HG03521 (cell line): Measurements from ENCODE around the gene MYADML2.

ENCODE experiments used
- ATAC-seq: cut with Tn5 transposase; IDR thresholded peaks from one replicate; pipeline ENCODE4 v1.9.1; 2021; ENCODE audit warnings: mild to moderate bottlenecking, moderate library complexity; ENCODE audit not compliant: unreplicated experiment

Gene MYADML2

GRCh38 chr17:81926451-81927151 is 20.4 kb downstream of the MYADML2 start:
- ATAC-seq = peak; percentile 10

DNA sequence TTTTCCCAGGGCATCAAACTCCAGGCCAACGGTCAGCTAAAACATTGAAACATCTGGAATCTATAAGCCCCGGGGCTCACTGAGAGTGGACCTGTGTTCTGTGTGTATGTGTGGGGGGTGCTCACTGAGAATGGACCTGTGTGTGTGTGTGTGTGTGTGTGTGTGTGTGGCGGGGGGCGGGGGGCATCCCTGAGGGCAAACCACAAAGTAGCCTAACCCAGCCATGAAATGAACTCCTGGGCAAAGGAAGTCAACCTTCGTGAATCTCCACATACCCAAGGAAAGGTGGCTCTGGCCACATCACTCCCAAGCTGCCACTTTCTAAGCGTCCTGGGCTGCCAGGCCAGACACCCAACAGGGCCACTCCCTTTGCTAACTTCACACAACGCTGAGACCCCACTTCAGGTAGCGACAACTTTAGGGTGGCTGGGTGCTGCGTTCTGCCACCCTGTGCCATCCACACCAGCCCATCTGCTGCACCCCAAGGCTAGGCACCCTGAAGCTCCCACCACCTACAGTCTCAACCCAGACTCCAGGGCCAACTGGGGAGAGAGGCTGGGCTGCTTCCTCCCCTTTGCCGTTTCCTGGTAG is 21.1 kb downstream of the MYADML2 start:
- ATAC-seq = no peak

- ATAC-seq = no peak
These were observed 22.2 kb downstream of the MYADML2 start for GRCh38 chr17:81924557-81925532.

DNA sequence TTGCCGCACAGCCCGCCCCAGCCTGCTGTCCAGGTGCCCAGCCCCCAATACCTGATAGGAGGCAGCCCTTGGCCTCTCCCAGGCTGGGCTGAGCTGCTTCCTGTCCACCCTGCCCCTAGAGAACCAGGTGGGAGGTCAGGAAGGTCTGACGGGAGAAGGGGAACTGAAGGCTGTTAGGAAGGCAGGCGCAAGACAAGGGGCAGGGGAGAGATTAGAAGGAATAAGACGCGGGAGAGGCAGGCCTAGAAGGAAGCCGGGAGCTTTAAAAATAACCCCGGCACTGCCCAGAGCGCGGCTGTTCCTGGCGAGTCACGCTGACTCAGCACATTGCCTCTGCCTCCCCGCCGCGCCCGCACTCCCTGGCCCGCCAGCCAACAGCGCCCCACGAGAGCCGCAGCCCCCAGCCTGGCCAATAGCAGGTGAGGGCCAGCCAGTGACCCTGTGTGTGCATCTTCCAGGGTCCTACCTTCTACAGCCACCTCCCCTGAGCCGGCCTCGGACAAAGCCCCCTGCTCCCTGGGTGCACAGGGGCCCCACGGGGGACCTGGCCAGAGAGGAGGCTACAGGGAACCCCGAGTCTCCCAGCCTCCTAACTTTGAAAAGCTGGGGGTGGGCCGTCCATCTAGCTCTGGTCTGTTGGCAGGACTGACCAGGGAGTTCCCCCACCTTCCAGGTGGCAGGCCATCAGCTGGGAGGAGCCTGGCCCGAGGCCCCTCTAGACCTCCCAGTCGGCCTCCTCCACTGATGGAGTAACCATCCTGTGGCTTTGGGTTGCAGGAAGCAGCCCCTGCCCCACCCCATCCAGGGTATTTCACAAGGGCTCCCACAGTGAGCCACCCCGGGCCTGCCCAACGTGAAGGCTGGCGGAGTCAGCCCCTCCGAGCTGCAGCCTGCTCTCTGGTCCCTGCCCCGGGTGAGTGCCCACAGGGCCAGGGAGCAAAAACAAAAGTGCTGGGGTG is 23.5 kb downstream of the MYADML2 start:
- ATAC-seq = no peak

DNA sequence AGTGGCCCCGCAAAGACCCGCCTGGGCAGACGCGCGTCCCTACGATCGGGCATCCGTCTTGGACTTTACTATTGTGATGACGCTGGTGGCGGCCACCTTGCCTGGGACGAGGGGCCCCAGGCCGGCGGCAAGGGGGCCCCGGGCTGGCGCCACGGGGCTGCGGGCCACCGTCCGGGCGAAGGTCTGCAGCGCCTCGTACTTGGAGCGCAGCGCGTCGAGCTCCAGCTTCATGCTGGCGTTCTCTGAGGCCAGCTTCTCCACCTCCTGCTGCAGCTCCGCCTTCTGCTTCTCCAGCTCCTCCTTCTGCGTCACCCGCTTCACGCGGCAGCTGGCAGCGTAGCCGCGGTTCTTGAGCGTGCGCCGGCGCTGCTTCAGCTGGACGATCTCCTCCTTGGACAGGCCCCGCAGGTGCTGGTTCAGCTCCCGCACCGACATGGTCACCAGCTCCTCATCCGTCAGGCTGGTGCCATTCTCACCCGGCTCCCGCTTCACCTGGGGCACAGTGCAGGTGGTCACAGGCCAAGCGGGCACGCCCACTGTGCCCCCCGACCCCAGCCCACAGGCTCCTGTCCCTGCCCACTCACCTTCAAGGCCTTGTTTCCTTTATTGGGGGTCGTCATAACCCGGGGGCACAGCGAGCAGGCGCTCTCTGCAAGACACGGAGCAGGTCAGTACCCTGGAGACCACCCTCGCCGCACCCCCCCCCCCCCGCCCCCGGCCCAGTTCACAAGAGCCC is 24.3 kb downstream of the MYADML2 start:
- ATAC-seq = no peak

DNA sequence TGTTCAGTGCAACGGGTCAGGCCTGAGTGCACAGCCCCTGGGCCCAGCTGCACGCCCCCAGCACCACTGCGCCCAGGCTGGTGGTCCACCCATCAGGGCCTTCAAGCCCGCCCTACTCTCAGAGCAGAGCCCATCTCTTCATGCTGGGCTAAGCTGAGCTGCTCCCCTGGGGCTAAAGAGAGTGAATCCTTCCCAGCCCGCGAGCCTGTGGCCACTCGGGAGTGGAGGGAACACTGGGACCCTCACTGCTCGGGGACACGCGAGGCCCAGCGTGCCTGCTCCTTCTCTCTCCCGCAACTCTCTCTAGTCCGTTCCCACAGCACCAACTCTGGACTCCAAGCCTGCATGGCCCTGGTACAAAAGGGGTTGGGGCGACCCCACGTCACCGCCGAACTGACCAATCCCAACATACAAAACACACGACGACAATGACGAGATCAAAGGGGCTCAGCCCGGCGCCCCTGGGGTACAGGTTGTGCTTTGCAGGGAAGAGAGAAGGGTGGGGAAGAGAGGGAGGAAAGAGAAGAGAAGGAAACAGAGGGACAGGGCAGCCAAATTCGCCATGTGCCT is 25.0 kb downstream of the MYADML2 start:
- ATAC-seq = no peak

DNA sequence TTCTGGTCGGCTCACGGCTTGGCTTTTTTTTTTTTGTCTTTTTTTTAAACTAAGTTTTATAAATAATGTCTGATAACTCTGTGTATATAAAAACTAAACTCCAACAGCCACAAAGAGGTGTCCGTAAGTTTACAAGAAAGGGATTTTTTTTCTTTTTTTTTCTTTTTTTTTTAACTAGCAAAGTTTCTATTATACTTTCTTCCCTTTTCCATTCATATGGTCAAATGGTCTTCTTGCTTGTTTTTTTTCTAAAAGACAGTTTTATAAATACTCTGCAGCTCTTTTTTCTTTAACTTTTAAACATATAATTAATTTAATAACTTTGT is 25.5 kb downstream of the MYADML2 start:
- ATAC-seq = no peak

- ATAC-seq = no peak
These were observed 26.2 kb downstream of the MYADML2 start for GRCh38 chr17:81920612-81921536.

DNA sequence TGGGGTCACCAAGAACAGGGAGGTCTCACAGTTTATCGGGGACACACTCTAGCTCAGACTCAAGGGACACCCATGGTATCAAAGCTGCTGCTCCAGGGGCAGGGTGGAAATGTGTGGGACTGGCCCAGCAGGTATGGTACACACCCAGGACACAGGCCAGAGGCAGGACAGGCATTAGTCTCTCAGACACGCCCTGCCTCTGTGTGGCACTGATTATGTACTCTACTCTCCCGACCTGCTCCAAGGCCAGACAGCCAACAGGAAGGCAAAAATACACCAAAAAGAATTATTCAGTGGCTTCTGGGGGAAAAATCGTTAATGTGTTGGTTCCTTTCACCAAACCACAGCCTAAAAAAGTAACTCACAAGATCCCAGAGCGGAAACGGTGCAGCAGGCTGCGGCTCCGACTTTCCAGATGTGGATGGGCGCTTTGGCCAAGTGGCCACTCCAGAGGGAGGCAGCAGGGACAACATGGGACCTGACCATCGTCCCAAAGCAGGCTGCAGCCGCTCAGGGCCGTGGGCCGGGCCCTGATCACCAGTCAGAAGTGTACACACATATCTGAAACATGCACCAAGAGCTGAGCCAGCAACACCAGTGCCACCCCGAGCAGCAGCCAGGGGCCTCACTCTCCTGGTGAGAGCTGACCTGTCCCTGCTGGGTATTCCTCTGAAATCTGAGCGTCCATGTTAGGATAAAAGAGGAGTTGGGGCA is 28.0 kb downstream of the MYADML2 start:
- ATAC-seq = no peak

GRCh38 chr17:81918333-81918669 is 28.7 kb downstream of the MYADML2 start:
- ATAC-seq = peak; percentile 6

DNA sequence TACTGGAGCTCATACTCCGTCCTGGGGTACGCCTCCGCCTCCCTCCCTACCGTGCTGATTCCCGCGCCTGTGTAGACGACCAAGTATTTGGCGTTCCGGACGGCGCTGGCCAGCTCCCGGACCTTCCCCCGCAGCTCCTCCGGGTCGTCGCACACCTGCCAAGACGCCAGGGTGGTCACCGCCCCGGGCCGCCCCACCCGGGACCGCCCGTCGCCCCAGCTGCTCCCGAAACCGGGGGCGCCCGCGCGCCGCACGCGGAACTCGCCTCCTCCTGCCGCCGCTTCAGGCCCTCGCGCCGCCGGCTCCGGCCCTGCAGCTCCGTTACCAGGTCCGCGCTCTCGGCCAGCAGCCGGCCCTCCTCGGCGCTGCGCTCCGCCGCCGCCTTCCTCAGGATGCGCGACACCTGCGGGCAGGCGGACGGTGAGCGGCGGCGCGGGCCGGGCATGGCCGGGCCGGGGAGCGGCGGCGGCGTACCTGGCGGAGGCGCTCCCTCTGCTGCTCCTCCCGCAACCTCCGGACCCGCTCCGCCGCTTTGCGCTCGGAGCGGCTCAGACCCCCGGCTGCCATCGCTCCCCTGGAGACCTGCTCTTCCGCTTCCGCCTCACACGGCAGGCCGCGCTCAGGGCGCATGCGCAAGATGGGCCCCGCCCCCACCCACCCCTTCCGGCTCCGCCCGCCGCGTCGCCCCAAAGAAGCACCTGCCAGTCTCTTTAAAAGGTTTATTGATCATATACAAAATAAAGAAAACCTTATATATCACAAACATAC is 29.3 kb downstream of the MYADML2 start, which contains the start of gene SIRT7:
SIRT7 (minus strand) TSS at position 612 of the 768 bp plus-strand sequence; CDS start at position 567, 45 bp downstream.
- ATAC-seq = peak; percentile 56

DNA sequence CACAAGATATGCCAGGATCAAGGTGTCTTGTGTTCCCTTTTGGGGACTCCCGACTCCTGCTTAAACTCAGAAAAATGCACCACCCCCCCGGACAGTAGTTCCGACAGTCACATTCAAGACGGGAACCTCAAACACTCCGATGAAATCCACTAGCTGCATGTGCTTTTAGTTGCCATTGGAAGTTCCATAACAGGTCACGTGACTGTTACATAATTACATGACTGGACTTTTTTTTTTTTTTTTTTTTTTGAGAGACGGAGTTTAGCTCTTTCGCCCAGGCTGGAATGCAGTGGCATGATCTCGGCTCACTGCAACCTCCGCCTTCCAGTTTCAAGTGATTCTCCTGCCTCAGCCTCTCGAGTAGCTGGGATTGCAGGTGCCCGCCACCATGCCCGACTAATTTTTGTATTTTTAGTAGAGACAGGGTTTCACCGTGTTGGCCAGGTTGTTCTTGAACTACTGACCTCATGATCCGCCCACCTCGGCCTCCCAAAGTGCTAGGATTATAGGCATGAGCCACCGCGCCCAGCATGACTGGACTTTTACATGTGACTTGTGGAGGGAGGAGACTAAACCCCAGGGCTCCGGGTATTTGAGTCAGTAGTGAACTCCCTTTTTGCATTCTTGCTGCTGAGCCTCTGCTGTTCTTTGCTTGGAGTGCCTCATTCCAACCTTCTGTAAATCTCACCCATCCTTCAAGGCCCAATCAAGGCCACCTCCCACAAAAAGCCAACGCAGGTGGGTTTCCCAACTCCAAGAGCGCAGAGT is 30.6 kb downstream of the MYADML2 start:
- no peak for ATAC-seq

- ATAC-seq = no peak
These were observed 31.7 kb downstream of the MYADML2 start for GRCh38 chr17:81915331-81915730.

DNA sequence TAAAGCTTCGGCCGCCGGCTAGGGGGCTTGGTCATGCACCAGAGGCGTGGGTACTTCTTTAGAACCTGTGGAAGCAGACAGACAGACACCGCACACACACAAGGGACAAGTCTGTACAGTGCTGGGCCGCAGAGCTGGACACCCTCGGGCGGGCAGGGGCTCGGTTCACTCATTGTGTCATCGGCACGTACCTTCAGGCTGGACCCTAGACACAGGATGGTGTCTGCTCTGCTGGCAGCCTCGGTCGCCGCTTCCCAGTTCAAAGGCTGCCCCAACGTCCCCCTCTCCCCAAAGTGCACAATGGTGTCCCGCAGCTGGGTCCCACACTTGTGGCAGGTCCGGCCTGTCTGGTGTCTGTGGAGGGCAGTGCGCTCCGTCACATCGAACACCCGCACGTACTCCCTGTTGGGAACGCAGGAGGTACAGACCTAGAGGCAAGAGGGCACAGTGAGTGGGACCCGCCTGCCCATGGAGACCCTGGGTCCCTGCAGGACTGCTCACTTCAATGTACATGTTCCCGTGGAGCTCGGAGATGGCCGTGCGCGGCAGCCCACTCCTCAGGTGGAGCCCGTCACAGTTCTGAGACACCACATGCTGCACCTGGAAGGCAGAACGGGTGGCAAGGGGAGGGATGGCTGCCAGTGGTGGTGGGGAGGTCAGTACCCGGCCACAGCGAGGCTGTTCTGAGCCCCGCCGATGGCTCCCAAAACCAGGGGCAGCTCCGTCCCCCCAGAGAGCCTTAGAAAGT is 32.8 kb downstream of the MYADML2 start:
- no peak for ATAC-seq

GRCh38 chr17:81913394-81914102 is 33.5 kb downstream of the MYADML2 start:
- ATAC-seq = no peak
